C4-2B (cell line): Measurements from ENCODE around the gene MBOAT2.

ENCODE experiments used
- CTCF ChIP-seq: fragments of 450-650 bp; conservative IDR thresholded peaks from 2 replicates; pipeline ENCODE4 v1.5.1; 2017; ENCODE audit warnings: mild to moderate bottlenecking
- ZFX ChIP-seq: fragments of 450-650 bp; IDR thresholded peaks from 2 replicates; pipeline ENCODE4 v1.6.1; 2017

GRCh38 chr2:8893978-8894820, 109.3 kb downstream of the MBOAT2 start:
- TF ChIP-seq CTCF: no peak
- no peak for TF ChIP-seq ZFX
